Neural cell (in vitro differentiated cells): Measurements from ENCODE around the gene WDR70.

Experiments
- EZH2 ChIP-seq: fragments of 200-600, 300-800 bp; shearing (Covaris generic), sonication (generic); IDR thresholded peaks from 2 replicates; pipeline ENCODE4 v1.6.1; 2014; ENCODE audit warnings: antibody characterized with exemption, low read length, borderline replicate concordance, mild to moderate bottlenecking; ENCODE audit not compliant: insufficient read depth, poor library complexity, severe bottlenecking
- RAD21 ChIP-seq: fragments of 450-650 bp; conservative IDR thresholded peaks from 2 replicates; pipeline ENCODE4 v1.6.1; 2014; ENCODE audit warnings: antibody characterized with exemption, mild to moderate bottlenecking, moderate library complexity
- TF ChIP-seq, protein P1 (sequence below): fragments of 450-650 bp; IDR thresholded peaks from 2 replicates; pipeline ENCODE4 v1.5.1; 2014; ENCODE audit warnings: antibody characterized with exemption, mild to moderate bottlenecking, moderate library complexity; ENCODE audit not compliant: poor library complexity, severe bottlenecking

DNA sequence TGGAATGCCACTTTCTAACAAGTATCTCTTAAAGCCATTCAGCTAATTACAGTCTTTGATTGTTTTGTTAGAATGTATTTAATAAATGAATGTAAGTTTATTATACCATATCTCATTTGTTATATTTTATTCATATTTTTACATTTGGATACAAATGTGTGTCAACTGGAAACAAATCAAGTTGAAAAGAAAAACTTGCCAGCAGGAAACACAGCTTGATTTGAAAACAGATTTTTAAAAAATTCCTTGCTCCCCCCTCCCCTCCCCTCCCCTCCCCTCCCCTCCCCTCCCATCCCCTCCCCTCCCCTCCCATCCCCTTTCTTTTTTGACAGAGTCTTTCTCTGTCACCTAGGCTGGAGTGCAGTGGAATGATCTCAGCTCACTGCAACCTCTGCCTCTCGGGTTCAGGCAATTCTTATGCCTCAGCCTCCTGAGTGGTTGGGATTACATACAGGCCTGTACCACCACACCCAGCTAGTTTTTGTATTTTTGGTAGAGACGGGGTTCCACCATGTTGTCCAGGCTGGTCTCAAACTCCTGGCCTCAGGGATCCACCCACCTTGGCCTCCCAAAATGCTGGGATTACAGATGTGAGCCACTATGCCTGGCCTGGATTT is 227.6 kb downstream of the WDR70 start:
- TF ChIP-seq, protein P1, sequence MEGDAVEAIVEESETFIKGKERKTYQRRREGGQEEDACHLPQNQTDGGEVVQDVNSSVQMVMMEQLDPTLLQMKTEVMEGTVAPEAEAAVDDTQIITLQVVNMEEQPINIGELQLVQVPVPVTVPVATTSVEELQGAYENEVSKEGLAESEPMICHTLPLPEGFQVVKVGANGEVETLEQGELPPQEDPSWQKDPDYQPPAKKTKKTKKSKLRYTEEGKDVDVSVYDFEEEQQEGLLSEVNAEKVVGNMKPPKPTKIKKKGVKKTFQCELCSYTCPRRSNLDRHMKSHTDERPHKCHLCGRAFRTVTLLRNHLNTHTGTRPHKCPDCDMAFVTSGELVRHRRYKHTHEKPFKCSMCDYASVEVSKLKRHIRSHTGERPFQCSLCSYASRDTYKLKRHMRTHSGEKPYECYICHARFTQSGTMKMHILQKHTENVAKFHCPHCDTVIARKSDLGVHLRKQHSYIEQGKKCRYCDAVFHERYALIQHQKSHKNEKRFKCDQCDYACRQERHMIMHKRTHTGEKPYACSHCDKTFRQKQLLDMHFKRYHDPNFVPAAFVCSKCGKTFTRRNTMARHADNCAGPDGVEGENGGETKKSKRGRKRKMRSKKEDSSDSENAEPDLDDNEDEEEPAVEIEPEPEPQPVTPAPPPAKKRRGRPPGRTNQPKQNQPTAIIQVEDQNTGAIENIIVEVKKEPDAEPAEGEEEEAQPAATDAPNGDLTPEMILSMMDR = no peak
- no peak for TF ChIP-seq EZH2
- TF ChIP-seq RAD21 = no peak
